ENCODE data around the gene WDR31. TPM values are rescaled to one million over a fixed set of nuclear protein-coding genes. Genes with fewer than 3 reads are reported as not detected.

Gene WDR31
- total RNA-seq, 1 donor from 2014 or later: 4.6 TPM

DNA sequence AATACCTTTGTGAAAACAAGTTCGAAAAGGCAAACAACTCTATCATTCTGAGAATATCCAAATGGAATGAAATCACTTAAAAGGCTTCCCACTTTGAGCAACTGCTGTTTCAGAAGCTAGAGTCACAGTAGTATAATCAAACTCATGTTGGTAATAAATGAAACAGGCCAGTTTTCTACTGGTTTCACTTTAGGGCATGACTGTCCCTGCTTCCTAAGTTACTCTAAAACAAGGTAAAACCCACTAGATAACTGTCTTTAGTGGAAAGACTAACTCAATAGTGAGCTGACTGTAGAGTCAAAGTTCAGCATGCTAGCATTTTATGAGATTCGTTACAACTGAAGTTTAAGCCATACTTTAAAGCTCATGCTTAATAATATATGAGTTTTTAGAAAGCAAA is 70.7 kb downstream of the WDR31 start:
- ATAC-seq (no peak), DNase-seq (ENCODE audit: low spot score) (no peak)
- intact Hi-C loops (cut with DNase I): no loop called here

DNA sequence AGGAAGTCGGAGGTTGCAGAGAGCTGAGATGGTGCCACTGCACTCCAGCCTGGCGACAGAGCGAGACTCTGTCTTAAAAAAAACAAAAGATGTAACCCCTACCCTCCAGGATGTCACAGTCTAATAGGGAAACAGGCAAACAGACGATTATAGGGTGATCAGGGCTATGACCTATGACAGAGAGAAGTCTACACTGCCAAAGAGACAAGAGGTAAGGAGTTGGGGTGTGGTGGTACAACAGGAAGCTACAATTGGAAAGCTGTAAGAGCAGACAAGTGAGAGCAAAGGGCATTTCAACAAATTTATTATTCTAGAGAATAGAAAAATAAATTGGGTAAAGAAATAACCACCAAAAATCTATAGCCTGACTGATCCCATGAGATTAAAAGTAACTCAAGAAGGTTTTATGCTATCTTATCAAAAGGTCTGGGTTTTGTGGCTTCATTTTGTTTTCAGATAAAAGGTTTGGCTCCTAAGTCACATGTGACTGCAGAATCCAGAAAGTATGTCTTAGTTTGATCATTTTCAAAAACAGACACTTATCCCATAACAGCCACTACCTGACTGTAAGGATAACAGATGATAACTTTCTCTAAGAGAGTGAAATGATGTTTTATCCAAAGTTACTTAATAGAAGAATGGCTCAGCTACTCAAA is 72.0 kb downstream of the WDR31 start:
- ATAC-seq: no peak
- DNase-seq (ENCODE audit: low spot score): no peak
- intact Hi-C loops (cut with DNase I): no loop called here

DNA sequence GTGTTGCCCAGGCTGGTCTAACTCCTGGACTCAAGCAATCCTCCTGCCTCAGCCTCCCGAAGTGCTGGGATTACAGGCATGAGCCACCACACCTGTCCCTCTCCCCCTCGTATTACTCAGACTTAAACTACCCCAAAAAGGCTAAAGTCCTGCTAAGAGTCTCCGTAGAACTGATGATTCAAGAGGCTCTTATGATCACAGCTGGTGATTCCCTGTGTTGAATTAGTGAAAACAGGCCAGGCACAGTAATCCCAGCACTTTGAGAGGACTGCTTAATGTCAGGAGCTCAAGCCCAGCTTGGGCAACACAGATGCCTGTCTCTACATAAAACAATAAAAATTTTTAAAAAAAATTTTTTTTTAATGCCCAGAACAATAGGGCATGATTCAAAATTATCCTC is 73.9 kb downstream of the WDR31 start:
- intact Hi-C loops (cut with DNase I): no loop called here
- DNase-seq (ENCODE audit: low spot score): no peak
- no peak for ATAC-seq

Other genes with a start within 250 kb of the WDR31 start
- gene SLC31A2, start 189.3 kb downstream of the WDR31 start, total RNA-seq: 11.6 TPM
- 36.4 TPM for gene FKBP15, start 119.0 kb downstream of the WDR31 start, total RNA-seq
- gene SLC31A1, start 118.7 kb downstream of the WDR31 start, total RNA-seq: 13.2 TPM
- 28.2 TPM for gene CDC26, start 64.7 kb downstream of the WDR31 start, total RNA-seq
- gene PRPF4, start 64.6 kb downstream of the WDR31 start, total RNA-seq: 16.3 TPM
- gene RNF183, start 36.9 kb downstream of the WDR31 start, total RNA-seq: not detected
- gene BSPRY, start 9.3 kb upstream of the WDR31 start, total RNA-seq: 0.22 TPM
- 11.6 TPM for gene HDHD3, start 36.7 kb upstream of the WDR31 start, total RNA-seq
- 83.6 TPM for gene ALAD, start 61.0 kb upstream of the WDR31 start, total RNA-seq
- 20.6 TPM for gene POLE3, start 70.4 kb upstream of the WDR31 start, total RNA-seq
- gene C9orf43, start 70.5 kb upstream of the WDR31 start, total RNA-seq: 0.45 TPM
- gene RGS3, start 123.5 kb upstream of the WDR31 start, total RNA-seq: 43.1 TPM